Cardiac fibroblast (primary cell): ENCODE results near the gene MRTFA.
A peak's percentile ranks its signal among the peaks of the same experiment; 100 is the strongest.

Experiments
- DNase-seq, 2 donors: peaks; one replicate each; pipeline versions ENCODE4 v3.0.0 to v3.0.0-alpha.2; 2010; ENCODE audit warnings: low read depth in 2 of 2
- H3K4me3 ChIP-seq, 2 donors: replicated peaks in 1 of 2; 1 replicate in 1 of 2; 2 replicates in 1 of 2; pipeline ENCODE4 v1.5.1; 2011; ENCODE audit warnings: low read depth in 2 of 2, low read length in 2 of 2, mild to moderate bottlenecking in 2 of 2, moderate library complexity in 1 of 2
- TF ChIP-seq, protein P1 (sequence below): IDR thresholded peaks from one replicate; pipeline ENCODE4 v1.5.1; 2011; ENCODE audit warnings: low read depth, mild to moderate bottlenecking, low read length, inconsistent platforms

Gene MRTFA

GRCh38 chr22:40416267-40416570, 220.3 kb downstream of the MRTFA start:
- no peak for DNase-seq
- H3K4me3 ChIP-seq: no peak overlapping the region
- TF ChIP-seq, protein P1, sequence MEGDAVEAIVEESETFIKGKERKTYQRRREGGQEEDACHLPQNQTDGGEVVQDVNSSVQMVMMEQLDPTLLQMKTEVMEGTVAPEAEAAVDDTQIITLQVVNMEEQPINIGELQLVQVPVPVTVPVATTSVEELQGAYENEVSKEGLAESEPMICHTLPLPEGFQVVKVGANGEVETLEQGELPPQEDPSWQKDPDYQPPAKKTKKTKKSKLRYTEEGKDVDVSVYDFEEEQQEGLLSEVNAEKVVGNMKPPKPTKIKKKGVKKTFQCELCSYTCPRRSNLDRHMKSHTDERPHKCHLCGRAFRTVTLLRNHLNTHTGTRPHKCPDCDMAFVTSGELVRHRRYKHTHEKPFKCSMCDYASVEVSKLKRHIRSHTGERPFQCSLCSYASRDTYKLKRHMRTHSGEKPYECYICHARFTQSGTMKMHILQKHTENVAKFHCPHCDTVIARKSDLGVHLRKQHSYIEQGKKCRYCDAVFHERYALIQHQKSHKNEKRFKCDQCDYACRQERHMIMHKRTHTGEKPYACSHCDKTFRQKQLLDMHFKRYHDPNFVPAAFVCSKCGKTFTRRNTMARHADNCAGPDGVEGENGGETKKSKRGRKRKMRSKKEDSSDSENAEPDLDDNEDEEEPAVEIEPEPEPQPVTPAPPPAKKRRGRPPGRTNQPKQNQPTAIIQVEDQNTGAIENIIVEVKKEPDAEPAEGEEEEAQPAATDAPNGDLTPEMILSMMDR: no peak

GRCh38 chr22:40415531-40416266, 220.8 kb downstream of the MRTFA start:
- peak in 1 of 2 donors; percentile 49 for DNase-seq
- H3K4me3 ChIP-seq: no peak overlapping the region
- TF ChIP-seq, protein P1: no peak

DNA sequence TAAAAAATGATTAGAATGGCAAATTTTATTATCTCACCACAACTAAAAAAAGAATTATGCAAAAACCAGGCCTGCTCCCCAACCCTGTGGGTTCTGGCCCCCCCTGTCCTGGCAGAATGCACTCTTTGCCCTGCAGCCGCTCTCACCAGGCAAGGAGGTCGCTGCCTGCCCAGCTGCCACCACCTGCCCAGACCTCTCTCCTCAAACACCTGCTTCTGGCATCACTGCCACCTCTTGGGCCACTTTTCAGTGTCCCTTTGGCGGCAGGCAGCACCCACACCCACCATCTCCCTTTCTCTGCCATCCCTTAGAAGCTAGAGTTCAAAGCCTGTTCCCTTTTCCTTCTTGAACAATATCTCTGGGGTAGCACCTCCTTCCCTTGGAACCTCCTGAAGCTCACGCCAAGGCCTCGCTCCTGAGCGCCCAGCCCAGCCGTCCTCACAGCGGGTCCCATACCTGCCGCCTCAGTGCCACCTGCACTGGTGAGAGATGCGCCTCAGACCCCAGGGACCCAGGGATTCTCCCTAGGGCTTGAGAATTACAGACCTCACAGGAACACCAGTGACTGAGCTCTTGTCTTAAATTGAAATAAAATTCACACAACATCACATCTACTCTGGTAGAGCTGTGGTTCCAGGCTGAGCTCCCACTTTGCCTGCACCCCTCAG, 221.5 kb downstream of the MRTFA start:
- DNase-seq: no peak
- TF ChIP-seq, protein P1: no peak
- no peak overlapping the region for H3K4me3 ChIP-seq

GRCh38 chr22:40414311-40414710, 222.2 kb downstream of the MRTFA start:
- H3K4me3 ChIP-seq: no peak overlapping the region
- peak in 1 of 2 donors; percentile 29 for DNase-seq
- TF ChIP-seq, protein P1: no peak

- DNase-seq: no peak
- H3K4me3 ChIP-seq: no peak overlapping the region
- TF ChIP-seq, protein P1: no peak
Observed at GRCh38 chr22:40413873-40414272, 222.6 kb downstream of the MRTFA start.

DNA sequence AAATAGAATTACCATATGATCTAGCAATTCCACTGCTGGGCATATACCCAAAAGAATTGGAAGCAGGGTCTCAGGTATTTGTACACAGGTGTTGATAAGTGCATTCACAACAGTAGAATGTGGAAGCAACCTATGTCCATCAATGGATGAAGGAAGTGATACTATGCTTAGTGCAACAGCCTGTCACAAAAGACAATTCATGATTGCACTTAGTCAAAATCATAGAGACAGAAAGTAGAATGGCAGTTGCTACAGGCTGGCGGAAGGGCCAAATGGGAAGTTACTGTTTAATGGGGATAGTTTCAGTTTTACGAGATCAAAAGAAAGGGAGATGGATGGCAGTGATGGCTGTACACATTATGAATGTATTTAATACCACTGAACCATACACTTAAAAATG, 224.1 kb downstream of the MRTFA start:
- TF ChIP-seq, protein P1: no peak
- DNase-seq: no peak
- no peak overlapping the region for H3K4me3 ChIP-seq
